Measurements from ENCODE around the gene MRPS10. TPM values are rescaled to one million over a fixed set of nuclear protein-coding genes. Genes with fewer than 3 reads are reported as not detected.

MRPS10 gene
- total RNA-seq (2014; rRNA removed; shearing (Covaris generic)): 33.8 and 34.8 TPM in 2 replicates

GRCh38 chr6:42217519-42218367 lies at the start of gene MRPS10:
Gene MRPS10 (minus strand): TSS chr6:42217861. CDS start chr6:42217849, 12 bp downstream.

GRCh38 chr6:42173101-42173500 lies 44.6 kb downstream of the MRPS10 start, which contains the start of gene GUCA1A:
Gene GUCA1A (plus strand): TSS chr6:42173364. CDS start chr6:42173614, 250 bp downstream.

Other genes with a start within 250 kb of the MRPS10 start
- gene TAF8, start 167.3 kb downstream of the MRPS10 start, total RNA-seq (2014; rRNA removed; shearing (Covaris generic)): 20.0 and 31.9 TPM in 2 replicates
- gene C6orf132, start 75.2 kb downstream of the MRPS10 start, total RNA-seq (2014; rRNA removed; shearing (Covaris generic)): not detected in 2 replicates
- not detected in 2 replicates for gene GUCA1A, start 44.5 kb downstream of the MRPS10 start, total RNA-seq (2014; rRNA removed; shearing (Covaris generic))
- gene GUCA1B, start 22.9 kb downstream of the MRPS10 start, total RNA-seq (2014; rRNA removed; shearing (Covaris generic)): not detected in 2 replicates
- 2.0 and 2.4 TPM in 2 replicates for gene TRERF1, start 234.1 kb upstream of the MRPS10 start, total RNA-seq (2014; rRNA removed; shearing (Covaris generic))

All from A375 (cell line).